GM18517 (cell line): ENCODE results near the gene JCAD.
"Not testable (repeated sequence)": the region's sequence is repeated elsewhere in the genome, so short reads cannot be mapped to it uniquely, and the experiment has no call there.

Experiments used
- ATAC-seq: cut with Tn5 transposase; IDR thresholded peaks from one replicate; pipeline ENCODE4 v1.9.1; 2021; ENCODE audit warnings: mild to moderate bottlenecking, moderate library complexity; ENCODE audit not compliant: unreplicated experiment

JCAD gene

DNA sequence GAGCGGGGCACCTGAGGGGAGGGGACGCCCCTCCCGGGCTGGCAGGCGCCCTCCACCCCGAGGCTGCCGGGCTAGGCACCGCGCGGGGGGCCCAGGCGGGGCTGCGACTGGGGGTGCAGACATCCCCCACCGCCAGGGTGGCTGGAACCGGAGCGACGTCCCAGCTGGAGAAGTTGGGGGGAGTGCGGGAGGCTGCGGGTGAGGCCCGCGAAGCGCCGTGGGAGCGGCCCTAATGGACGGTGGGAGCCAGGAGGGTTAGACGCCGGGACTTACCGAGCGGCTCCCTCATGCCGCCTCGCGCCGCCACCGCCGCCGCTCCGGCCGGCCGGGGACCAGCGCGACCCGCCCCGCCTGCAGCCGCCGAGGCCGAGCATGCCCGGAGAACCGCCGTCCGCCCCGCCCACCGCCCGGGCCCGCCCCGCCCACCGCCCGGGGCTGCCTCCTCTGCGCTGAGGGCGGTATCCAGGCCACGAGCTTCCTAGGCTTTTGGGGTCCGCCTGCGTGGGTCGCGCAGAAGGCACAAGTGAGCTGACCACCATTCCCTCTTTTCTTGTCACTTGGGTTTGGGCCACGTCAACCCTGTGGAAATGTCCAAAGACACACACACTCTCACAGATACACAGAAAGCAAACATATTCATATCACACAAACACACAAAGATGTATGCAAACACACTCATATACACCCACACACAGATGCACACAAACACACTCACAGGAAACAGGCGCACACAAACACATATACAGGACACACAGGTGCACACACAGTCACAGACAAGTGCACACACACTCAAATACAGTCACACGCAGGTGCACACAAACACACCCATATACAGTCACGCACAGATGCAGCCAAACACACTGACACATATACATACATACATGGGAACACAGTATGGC is at the start of gene JCAD:
Gene JCAD (minus strand): TSS at position 378 of the 899 bp plus-strand sequence. CDS start 11,774 bp downstream, outside the sequence.
- no peak for ATAC-seq

GRCh38 chr10:30106987-30107386 is 47.6 kb upstream of the JCAD start:
- ATAC-seq: no peak

GRCh38 chr10:30103595-30104320 is 44.4 kb upstream of the JCAD start:
- ATAC-seq: no peak

- not testable (repeated sequence) for ATAC-seq
Observed at GRCh38 chr10:30099706-30100105, 40.3 kb upstream of the JCAD start.

DNA sequence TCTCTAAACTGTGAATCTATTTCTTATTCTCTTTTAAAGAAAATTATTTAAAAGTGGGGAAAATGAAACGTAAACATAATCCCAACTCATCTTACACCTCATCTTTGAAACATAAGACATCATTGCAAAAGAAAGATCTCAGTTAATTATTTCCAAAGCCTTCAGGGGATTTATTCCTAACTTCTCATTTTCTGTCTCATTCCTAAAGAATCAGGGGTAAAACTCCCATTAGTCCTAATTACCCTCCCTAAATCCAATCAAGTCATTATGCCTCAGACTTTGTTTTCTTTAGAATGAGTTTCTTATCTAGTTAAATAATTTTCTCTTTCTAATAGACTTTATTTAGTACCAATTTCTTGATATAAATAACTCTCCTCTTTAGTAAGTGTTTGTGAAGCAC is 39.7 kb upstream of the JCAD start:
- ATAC-seq: no peak

- no peak for ATAC-seq
Observed at GRCh38 chr10:30098629-30099028, 39.2 kb upstream of the JCAD start.

GRCh38 chr10:30096564-30096963 is 37.2 kb upstream of the JCAD start:
- ATAC-seq: no peak

- ATAC-seq: no peak
Observed at GRCh38 chr10:30095631-30096422, 36.4 kb upstream of the JCAD start.

DNA sequence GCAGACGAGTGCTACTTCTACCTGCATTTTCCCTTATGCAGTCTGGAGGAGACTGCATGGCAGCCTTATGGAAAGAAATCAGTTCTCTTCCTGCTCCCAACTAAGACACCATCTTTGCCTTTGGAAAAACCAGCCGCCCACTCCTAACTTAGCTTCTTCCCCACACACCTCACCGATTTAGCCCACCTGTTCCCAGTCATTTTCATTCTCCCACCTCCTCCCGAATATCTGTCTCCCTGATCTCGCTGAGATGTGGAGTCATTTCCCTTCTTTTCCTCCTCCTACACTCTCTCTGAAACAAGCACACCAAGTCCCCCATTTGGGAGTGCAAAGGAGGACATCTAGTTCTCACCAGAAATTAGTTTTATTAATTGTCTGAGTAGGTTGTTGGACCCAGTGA is 35.2 kb upstream of the JCAD start:
- no peak for ATAC-seq

GRCh38 chr10:30093303-30093950 is 34.0 kb upstream of the JCAD start:
- ATAC-seq: no peak

GRCh38 chr10:30092151-30092790 is 32.9 kb upstream of the JCAD start:
- ATAC-seq: no peak

- ATAC-seq: no peak
Observed at GRCh38 chr10:30091136-30091535, 31.8 kb upstream of the JCAD start.

DNA sequence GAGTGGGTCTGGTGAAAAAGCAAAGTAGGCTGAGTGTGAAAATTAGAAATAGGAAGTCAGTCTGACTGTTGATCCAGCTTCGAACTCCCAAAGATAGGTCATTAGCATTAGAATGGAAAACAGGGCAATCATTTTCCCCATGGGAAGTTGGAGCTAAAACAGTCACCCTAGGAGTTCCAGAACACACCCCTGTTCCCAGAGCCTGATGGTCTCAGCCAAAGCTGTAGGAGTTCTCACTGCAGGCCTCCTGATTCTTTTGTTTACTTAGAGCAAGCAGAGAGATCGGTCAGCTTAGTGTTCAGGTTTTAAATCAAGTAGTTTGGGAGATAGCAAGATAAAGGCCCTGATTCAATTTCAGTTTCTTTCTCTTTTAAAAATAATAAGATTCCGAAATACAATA is 28.8 kb upstream of the JCAD start:
- ATAC-seq: no peak

- ATAC-seq: no peak
Observed at GRCh38 chr10:30083934-30084333, 24.5 kb upstream of the JCAD start.

- ATAC-seq: no peak
Observed at GRCh38 chr10:30081182-30081581, 21.8 kb upstream of the JCAD start.

DNA sequence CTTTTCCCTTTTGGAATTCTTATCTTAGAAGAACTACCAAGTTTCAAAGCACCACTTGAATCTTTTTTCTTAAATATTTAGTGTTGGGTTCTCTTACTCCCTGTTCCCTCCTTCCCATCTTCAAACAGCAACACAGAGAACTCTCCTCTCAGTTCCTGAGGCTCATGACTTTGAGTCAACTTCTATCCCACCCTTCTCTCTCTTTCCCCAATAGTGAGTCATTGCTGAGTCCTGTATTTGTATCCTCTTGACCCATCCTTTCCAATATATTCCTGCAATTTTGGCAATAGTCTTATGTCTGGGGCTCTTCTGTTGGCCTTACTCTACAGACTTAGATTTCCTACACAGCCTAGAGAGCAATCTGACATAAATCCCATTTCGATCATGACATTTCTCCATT is 20.8 kb upstream of the JCAD start:
- no peak for ATAC-seq

- no peak for ATAC-seq
Observed at GRCh38 chr10:30079408-30079807, 20.0 kb upstream of the JCAD start.

DNA sequence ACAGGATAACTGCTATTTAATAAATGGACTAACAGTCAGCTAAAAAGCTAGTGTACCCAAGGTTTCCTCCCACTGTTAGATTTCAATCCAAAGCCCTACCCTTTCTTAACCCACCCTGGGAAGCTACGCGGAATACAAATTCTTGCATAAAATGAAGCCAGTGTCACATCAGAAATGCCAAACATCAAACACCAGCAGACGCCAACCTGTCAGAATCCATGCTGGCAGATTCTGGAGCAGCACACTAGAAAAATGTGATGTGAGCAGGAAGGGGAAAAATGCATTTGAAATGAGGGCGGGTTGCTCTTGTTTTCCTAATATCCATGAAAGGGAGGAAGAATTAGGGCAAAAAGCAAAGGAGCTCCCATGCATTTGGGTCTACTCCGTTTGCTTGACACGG is 16.1 kb upstream of the JCAD start:
- no peak for ATAC-seq

DNA sequence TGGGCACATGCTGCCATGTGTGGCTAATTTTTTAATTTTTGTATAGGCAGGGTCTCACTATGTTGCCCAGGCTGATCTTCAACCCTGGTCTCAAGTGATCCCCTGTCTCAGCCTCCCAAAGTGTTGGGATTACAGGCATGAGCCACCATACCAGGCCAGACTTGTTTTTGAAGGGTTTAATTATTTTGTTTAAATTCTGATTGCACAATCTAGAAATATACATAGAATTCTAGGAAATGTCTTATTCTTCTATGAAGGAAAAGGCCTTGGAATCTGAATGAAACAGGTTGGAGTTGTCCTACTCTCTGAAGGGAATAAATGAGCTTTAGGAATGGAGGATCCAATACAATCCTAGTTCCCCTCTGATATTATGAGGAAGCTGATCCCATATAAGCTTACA is 15.5 kb upstream of the JCAD start:
- no peak for ATAC-seq

DNA sequence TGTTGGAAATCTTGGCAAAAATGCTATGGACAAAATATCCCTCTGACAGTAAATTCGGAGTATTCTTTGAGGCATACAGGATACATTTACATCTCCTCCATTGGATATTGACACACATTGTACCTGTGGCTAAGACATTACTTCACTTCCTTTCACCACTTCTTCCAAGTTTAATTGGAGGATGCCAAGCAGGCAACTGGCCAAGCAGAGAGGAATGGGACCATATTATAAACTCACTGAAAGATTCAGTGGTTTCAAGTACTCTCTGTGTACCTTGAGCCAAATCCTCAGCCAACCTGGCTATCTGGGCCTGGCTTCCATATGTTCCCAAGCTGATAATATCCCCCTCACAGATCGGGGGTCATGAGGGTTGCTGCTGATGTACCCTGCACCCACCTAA is 14.7 kb upstream of the JCAD start:
- ATAC-seq: no peak

DNA sequence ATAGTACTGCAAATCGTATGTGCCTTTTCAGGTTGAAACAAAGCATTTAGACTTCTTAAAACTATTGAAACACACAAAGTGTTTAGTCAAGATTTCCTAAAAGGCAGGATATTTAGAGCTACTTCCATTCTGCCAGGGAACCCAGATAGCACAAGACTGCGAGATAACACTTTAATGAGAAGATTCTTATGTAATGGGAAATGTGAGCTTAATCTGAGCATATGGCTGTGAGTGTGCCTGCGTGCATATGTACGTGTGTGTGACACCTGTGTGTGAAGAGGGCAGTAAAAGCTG is 14.3 kb upstream of the JCAD start:
- no peak for ATAC-seq
